ENCODE results near the gene DLG2. TPM values are rescaled to one million over a fixed set of nuclear protein-coding genes. Genes with fewer than 3 reads are reported as not detected.

Gene DLG2
- total RNA-seq, 4 donors from 2014 or later, result 11.0 to 34.2 (median 19.8) TPM

- TF ChIP-seq EP300 (IDR thresholded peaks at IDR 0.05) (no peak), CTCF (IDR thresholded peaks at IDR 0.05) (no peak), POLR2AphosphoS5 (IDR thresholded peaks at IDR 0.05) (no peak), POLR2A (IDR thresholded peaks at IDR 0.05) (no peak)
- WGBS, 2 donors (ENCODE audit: low coverage in 1 of 2), result 36 to 80% methylated on average over 1 of the region's 1 CpG
- ATAC-seq, result no peak
- Histone ChIP-seq H3K27me3 (no peaks in the 10 kb centered on the region), H3K4me3 (no peak overlapping the region), H3K36me3 (no peaks in the 10 kb centered on the region), H3K4me1 (no peaks in the 10 kb centered on the region), H3K9me3 (no peaks in the 10 kb centered on the region), H3K27ac (no peak overlapping the region)
These were observed 308.6 kb downstream of the DLG2 start for GRCh38 chr11:85318573-85318972.

- Histone ChIP-seq H3K9me3 (no peaks in the 10 kb centered on the region), H3K4me3 (no peak overlapping the region), H3K36me3 (no peaks in the 10 kb centered on the region), H3K27ac (no peak overlapping the region), H3K27me3 (no peaks in the 10 kb centered on the region), H3K4me1 (no peaks in the 10 kb centered on the region)
- TF ChIP-seq POLR2A (IDR thresholded peaks at IDR 0.05), result no peak
- no peak for TF ChIP-seq EP300 (IDR thresholded peaks at IDR 0.05)
- TF ChIP-seq CTCF (IDR thresholded peaks at IDR 0.05), result no peak
- no peak for TF ChIP-seq POLR2AphosphoS5 (IDR thresholded peaks at IDR 0.05)
- ATAC-seq, result no peak
- whole genome bisulfite sequencing, 2 donors (ENCODE audit: low coverage in 1 of 2), result 83% methylated on average over 4 to 5 of the region's 5 CpGs
These were observed 310.2 kb downstream of the DLG2 start for GRCh38 chr11:85316967-85317366.

- no peak overlapping the region for H3K27ac ChIP-seq
- H3K36me3 ChIP-seq, result no peaks in the 10 kb centered on the region
- no peak overlapping the region for H3K4me3 ChIP-seq
- no peaks in the 10 kb centered on the region for H3K4me1 ChIP-seq
- no peak for ATAC-seq
- TF ChIP-seq CTCF (IDR thresholded peaks at IDR 0.05) (no peak), EP300 (IDR thresholded peaks at IDR 0.05) (no peak), POLR2AphosphoS5 (IDR thresholded peaks at IDR 0.05) (no peak), POLR2A (IDR thresholded peaks at IDR 0.05) (no peak)
- no peaks in the 10 kb centered on the region for H3K27me3 ChIP-seq
- no peaks in the 10 kb centered on the region for H3K9me3 ChIP-seq
These were observed 313.4 kb downstream of the DLG2 start for GRCh38 chr11:85313741-85314140.

GRCh38 chr11:85310479-85310878 is 316.7 kb downstream of the DLG2 start:
- Histone ChIP-seq H3K4me3 (no peak overlapping the region), H3K4me1 (peaks cover 0 to 13% (median 0%) of the 10 kb centered on the region in 3 donors), H3K27me3 (no peaks in the 10 kb centered on the region), H3K9me3 (no peaks in the 10 kb centered on the region), H3K27ac (no peak overlapping the region), H3K36me3 (no peaks in the 10 kb centered on the region)
- no peak for ATAC-seq
- TF ChIP-seq CTCF (IDR thresholded peaks at IDR 0.05), result no peak
- no peak for TF ChIP-seq EP300 (IDR thresholded peaks at IDR 0.05)
- TF ChIP-seq POLR2AphosphoS5 (IDR thresholded peaks at IDR 0.05), result no peak
- TF ChIP-seq POLR2A (IDR thresholded peaks at IDR 0.05), result no peak
- WGBS, 2 donors (ENCODE audit: low coverage in 1 of 2), result 12 to 17% methylated on average over 2 of the region's 2 CpGs

- no peak for TF ChIP-seq POLR2AphosphoS5 (IDR thresholded peaks at IDR 0.05)
- no peak for TF ChIP-seq POLR2A (IDR thresholded peaks at IDR 0.05)
- TF ChIP-seq CTCF (IDR thresholded peaks at IDR 0.05), result no peak
- TF ChIP-seq EP300 (IDR thresholded peaks at IDR 0.05), result no peak
- 21 to 40% methylated on average over 3 of the region's 3 CpGs for WGBS, 2 donors (ENCODE audit: low coverage in 1 of 2)
- H3K4me3 ChIP-seq, result no peak overlapping the region
- no peak overlapping the region for H3K27ac ChIP-seq
- ATAC-seq, result no peak
- no peaks in the 10 kb centered on the region for H3K36me3 ChIP-seq
- no peaks in the 10 kb centered on the region for H3K27me3 ChIP-seq
- peaks cover 0 to 13% (median 0%) of the 10 kb centered on the region in 3 donors for H3K4me1 ChIP-seq
- no peaks in the 10 kb centered on the region for H3K9me3 ChIP-seq
These were observed 319.8 kb downstream of the DLG2 start for GRCh38 chr11:85307366-85307765.
